Colon (tissue), 2 donors: ENCODE results near the gene KCNK4.

Experiments used
- FAIRE-seq: peaks from 2 replicates; lab custom pipeline; 2012; peaks lifted over from hg19 to GRCh38; lab: Jason Lieb, UNC
- donor health status: control.
- donor health status: control.

KCNK4 gene

DNA sequence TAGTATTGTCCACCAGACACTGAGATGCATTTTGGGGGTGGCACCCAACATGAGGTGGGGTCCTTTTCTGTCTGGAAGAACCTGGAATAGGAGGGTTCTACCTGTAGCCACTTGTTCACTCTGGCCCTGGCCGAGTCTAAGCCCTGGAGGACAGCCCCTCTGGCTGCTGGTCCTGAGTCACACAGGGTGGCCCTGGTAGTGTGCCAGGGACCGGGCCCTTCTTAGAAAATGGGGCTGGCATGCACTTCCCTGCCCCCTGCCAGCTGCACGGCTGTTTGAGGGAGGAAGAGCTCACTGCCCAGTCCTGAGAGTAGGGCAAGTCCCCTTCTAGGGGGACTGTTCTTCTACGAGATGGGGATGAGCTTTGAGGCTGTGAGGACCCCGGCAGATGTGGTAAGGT is 37.6 kb upstream of the KCNK4 start:
- no peak for FAIRE-seq

DNA sequence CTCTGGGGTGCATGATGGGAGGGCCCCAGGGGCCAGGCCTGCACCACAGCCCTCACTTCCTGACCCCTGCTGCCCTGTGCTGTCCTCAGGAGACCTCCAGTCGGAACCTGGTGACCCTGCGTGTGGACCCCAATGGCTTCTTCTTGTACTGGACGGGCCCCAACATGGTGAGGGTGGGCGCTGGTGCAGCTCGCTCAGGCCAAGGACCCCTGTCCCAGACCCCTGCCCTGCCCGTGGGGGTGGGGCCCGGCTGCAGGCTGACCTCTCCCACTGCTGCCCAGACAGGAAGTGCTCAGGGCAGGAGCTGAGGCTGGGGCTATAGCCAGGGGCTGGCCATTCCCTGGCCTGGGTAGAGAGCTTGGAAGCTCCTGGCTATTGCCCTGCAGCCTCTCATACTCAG is 36.8 kb upstream of the KCNK4 start:
- FAIRE-seq, result no peak

DNA sequence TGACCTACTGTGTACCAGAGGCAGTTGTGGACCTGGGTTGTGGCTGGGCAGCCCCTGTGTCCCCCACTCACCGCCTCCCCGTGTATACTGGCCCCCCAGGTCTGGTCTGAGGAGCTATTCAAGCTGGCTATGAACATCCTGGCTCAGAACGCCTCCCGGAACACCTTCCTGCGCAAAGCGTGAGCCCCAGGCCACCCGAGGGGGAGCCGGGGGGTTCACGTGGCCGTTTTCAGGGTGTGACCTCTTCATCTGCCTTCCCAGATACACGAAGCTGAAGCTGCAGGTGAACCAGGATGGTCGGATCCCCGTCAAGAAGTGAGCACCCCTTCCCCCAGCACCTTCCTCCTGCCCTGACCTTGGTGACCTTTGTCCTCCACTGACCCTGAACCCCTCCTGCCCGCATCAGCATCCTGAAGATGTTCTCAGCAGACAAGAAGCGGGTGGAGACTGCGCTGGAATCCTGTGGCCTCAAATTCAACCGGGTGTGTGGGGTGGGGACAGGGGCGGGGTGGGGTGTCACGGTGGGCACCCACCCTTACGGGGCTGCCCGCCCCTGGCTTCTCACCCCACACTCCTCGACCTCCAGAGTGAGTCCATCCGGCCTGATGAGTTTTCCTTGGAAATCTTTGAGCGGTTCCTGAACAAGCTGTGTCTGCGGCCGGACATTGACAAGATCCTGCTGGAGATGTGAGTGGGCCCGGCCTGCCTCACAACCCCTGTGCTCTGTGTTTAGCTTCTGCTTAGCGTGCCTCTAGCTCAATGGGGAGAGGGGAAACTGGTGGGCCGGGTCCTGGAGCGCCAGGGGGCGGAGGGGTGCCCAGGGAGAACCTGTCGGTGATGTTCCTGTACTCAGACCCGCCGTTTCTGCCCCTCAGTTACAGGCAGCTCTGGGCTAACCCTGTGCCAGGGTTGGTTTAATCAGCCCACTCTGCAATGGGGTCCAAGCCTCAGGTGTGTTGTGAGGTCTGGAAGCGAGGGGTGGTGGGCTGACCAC is 35.7 kb upstream of the KCNK4 start:
- no peak for FAIRE-seq

DNA sequence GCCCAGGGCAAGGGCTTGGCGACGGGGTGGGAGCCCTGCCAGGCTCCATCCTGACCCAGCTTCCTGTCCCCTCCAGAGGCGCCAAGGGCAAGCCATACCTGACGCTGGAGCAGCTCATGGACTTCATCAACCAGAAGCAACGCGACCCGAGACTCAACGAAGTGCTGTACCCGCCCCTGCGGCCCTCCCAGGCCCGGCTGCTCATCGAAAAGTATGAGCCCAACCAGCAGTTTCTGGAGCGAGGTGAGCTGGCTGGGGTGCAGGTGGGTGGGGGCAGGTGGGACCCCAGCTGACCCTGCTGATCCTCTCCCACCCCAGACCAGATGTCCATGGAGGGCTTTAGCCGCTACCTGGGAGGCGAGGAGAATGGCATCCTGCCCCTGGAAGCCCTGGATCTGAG is 34.8 kb upstream of the KCNK4 start:
- FAIRE-seq, result no peak

DNA sequence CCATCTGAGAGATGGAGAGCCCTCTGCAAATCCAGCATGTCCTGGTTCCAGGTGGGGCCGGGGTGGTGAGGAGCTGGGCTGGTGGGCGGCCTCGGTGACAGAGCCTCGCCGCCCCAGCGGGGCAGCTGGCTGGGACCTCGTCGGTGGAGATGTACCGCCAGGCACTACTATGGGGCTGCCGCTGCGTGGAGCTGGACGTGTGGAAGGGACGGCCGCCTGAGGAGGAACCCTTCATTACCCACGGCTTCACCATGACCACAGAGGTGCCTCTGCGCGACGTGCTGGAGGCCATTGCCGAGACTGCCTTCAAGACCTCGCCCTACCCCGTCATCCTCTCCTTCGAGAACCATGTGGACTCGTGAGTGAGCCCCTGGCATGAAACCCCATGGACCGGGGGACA is 32.7 kb upstream of the KCNK4 start:
- no peak for FAIRE-seq

DNA sequence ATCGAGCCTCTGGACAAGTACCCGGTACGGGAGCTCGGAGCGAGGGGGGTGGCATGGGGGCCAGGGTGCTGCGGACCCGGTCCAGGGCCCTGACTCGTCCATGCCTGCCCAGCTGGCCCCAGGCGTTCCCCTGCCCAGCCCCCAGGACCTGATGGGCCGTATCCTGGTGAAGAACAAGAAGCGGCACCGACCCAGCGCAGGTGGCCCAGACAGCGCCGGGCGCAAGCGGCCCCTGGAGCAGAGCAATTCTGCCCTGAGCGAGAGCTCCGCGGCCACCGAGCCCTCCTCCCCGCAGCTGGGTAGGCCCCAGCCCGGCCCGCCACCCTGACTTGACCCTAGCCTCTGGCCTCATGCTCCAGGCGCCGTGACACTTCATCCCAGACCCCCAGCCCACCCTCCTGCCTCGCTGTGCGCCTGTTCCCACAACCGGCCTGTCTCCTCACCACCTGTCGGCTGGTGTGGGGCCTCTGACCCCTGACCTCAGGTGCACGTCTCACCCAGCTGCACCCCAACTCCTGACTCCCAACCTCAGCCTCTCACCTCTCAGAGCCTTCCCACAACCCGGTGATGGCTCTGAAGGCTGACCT is 32.1 kb upstream of the KCNK4 start:
- FAIRE-seq, result no peak

DNA sequence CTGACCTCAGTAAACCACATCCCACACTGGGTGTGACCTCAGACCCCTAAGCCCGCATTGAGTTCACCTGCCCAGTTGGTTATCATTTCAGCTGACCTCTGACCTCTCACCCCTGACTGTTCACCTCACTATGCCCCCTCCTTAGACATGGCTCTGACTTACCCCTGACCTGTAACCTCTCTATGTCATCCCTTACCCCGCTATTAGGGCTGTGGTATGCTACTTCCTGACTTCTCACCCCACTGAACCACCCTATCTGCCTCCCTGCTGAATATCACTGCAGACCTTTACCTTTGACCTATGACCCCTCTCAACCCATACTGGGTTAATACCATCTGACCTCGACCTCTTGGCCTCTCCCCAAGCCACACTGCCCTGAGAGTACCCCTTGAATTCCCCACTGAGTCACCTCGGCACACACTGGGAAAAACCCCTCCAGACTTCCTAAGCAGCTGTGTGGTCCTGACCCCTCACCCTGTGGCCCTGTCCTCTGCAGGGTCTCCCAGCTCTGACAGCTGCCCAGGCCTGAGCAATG is 31.5 kb upstream of the KCNK4 start:
- FAIRE-seq, result no peak

DNA sequence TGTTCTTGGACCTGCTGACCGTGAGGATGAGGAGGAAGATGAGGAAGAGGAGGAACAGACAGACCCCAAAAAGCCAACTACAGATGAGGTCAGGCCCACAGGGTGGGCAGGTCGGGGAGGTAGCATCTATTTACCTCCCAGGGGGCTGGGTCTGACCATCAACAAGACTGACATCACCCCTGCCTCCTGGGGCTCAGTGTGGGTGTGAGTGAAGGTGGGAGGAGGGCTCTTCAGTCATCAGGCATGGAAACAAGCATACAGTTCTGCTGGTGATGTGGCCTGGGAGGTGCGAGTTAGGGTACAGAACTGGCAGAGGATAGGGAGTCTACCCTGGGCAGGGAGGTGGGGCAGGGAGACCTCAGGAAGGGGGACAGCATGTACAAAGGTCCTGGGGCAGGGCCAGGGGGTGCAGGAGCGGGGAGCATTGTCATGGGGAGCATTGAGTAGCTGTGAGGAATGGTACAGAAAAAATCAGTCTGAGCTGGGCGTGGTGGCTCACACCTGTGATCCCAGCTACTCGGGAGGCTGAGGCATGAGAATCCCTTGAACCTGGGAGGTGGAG is 30.9 kb upstream of the KCNK4 start:
- FAIRE-seq, result no peak

DNA sequence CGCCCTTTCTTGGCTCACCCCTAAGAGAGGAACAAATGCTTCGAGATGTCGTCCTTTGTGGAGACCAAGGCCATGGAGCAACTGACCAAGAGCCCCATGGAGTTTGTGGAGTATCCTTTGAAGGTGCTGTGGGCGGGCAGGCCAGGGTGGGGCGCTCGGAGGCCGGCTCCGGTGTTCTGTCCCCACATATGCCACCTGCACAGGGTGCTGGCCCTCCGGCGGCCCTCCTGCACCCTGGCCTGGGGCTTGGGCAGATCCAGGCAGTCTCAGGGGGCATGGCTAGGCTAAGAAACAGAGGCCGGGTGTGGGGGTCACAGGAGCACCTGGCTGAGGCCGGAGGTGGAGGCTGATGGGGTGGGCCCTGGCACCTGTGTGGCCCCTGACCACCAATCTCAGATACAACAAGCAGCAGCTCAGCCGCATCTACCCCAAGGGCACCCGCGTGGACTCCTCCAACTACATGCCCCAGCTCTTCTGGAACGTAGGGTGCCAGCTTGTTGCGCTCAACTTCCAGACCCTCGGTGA is 29.5 kb upstream of the KCNK4 start:
- FAIRE-seq, result no peak

DNA sequence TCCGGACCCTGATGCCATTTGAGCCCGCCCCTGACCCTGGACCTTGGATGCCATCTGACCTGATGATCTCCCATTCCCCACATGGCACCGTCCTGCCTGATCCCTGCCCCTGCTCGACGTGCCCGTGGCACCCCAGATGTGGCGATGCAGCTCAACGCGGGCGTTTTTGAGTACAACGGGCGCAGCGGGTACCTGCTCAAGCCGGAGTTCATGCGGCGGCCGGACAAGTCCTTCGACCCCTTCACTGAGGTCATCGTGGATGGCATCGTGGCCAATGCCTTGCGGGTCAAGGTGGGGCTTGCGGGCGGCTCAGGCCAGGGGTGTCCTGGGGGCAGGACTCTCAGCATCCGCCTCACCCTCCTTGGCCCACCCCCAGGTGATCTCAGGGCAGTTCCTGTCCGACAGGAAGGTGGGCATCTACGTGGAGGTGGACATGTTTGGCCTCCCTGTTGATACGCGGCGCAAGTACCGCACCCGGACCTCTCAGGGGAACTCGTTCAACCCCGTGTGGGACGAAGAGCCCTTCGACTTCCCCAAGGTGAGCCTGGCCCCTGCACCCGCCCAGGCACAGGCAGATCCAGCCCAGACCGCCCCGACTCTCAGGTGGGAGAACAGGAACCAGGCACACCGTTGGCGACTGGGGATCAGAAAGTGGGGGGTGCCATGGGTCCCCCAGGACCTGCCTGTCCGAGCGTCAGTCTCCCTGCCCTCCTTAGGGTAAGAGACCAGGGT is 28.7 kb upstream of the KCNK4 start:
- FAIRE-seq, result no peak

DNA sequence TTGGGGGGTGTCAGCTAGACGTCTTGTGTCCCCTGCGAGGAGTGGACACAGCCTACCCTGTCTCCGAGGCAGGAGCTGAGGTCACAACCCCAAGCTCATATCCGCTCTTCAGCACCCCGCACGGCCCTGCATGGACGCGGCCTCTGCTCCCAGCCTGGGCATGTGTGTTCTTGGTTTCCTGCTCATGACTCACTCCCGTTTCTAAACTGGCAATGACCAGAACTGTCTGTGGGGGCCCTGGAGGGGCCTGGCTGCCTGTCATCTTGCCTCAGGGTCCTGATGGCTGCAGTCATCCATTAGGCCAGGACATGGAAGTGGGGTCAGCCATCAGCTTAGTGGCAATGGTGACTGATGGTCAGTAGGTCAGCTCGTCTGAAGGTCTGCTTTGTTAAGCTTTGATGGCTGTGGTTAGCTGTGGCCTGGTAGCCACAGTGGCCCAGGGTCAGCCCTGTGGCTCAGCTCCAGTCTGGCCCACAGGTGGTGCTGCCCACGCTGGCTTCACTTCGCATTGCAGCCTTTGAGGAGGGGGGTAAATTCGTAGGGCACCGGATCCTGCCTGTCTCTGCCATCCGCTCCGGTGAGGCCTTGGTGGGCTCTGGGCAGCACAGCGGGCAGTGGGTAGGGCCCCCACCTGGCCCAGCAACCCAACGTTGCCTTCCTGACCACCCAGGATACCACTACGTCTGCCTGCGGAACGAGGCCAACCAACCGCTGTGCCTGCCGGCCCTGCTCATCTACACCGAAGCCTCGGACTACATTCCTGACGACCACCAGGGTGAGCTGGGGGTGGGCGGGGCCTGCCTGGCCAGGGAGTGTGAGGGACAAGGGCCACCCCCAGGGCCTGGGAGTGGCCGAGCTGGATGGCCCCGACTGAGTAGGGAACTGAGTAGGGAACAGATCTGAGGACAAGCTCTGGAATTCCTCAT is 27.8 kb upstream of the KCNK4 start:
- FAIRE-seq, result no peak

DNA sequence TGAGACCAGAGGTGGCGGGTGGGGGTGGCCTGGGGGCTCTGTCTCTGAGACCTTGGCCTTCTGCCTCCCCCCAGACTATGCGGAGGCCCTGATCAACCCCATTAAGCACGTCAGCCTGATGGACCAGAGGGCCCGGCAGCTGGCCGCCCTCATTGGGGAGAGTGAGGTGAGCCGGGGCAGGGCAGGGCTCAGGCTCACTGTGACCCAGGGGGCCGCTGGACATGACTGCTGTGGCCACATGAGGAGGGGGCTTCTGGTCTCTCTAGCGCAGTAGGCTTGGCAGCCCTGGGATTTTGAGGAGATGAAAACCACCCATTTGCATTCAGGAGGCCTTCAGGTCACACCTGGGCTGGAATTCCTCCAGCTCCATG is 27.2 kb upstream of the KCNK4 start:
- no peak for FAIRE-seq

DNA sequence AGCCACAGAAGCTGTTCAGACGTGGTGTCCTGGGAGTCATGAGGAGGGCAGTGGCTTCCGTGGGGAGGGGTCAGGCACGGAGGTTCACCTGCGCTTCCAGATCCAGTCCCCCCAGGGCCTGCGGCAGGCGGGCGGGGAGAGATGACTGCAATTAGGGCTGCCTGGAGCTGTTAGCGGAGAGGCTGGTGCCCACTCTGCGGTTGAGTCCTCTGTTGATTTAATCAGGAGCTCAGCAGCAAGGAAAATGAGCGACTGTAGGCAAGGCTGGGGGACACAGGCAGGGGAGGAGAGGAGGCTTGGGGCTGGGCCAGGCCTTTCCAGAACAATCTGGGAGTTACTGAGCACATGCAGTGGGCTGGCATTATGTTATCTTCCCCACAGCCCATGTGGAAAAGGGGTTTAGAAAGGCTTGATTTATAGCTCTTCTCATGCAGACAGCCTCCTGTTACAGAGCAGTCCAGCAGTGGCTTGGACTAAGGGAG is 26.7 kb upstream of the KCNK4 start:
- no peak for FAIRE-seq

DNA sequence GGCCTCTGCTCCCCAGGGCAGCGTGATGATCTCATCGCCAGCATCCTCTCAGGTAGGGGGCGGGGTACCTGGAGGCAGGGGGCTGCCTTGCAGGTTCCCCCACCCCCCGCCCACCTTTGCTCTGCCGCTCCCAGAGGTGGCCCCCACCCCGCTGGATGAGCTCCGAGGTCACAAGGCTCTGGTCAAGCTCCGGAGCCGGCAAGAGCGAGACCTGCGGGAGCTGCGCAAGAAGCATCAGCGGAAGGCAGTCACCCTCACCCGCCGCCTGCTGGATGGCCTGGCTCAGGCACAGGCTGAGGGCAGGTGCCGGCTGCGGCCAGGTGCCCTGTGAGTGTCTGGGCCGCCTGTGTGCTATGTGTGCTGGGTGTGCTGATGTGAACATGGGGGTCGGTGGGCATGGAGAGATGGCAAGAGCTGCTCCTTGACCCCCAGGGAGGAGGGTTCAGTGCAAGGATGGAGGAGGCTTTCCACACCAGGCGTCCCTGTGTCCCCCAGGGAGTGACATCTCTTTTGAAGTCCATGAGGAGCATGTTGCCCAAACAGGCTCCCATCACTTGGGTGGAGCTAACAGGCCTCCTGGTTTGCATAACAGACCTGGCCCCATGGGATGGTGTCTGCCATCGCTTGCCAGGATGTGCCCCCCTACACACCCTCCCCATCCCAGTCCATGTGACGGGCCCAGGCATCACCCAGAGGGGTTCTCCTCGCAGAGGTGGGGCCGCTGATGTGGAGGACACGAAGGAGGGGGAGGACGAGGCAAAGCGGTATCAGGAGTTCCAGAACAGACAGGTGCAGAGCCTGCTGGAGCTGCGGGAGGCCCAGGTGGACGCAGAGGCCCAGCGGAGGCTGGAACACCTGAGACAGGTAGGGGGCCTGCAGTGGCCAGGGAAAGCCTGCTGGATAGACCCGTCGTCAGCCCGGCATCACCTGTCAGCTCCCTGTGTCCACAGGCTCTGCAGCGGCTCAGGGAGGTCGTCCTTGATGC is 25.6 kb upstream of the KCNK4 start:
- FAIRE-seq, result no peak

DNA sequence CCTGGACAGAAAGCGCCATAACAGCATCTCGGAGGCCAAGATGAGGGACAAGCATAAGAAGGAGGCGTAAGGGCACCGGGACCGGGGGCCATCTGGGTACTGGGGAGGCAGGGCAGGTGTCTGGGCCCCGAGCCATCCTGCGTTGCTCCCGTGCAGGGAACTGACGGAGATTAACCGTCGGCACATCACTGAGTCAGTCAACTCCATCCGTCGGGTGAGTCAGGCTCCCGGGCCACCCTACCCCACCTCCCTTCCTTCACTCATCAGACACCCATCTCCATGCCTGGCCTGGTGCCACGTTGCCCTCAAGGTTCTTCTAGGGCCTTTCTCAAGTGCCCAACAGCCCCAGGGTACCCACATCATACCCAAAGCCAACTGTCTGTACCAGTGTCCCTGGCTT is 24.8 kb upstream of the KCNK4 start:
- no peak for FAIRE-seq

DNA sequence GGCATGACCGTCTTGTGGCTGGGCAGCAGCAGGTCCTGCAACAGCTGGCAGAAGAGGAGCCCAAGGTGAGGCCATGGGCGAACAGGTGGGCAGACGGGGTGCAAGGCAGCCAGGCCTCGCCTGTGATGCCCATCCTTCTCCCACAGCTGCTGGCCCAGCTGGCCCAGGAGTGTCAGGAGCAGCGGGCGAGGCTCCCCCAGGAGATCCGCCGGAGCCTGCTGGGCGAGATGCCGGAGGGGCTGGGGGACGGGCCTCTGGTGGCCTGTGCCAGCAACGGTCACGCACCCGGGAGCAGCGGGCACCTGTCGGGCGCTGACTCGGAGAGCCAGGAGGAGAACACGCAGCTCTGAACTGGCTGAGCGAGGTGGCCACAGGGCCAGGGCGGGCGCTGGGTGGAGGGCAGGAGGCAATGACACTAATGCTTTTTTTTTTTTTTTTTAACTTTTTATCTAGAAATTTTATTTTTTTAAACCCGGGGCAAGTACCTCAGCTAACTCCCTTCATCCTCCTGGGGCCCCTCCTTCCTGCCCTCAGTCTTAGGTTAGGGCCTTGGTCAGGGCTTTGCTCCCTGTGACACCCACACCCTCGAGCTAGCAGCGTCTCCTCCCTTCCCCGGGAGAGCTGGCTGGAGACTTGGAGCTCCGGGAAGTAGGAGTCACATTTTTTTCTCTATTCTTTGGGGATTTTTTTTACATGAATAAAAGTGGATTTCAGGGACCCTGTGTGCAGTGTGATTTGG is 23.7 kb upstream of the KCNK4 start:
- FAIRE-seq, result no peak

DNA sequence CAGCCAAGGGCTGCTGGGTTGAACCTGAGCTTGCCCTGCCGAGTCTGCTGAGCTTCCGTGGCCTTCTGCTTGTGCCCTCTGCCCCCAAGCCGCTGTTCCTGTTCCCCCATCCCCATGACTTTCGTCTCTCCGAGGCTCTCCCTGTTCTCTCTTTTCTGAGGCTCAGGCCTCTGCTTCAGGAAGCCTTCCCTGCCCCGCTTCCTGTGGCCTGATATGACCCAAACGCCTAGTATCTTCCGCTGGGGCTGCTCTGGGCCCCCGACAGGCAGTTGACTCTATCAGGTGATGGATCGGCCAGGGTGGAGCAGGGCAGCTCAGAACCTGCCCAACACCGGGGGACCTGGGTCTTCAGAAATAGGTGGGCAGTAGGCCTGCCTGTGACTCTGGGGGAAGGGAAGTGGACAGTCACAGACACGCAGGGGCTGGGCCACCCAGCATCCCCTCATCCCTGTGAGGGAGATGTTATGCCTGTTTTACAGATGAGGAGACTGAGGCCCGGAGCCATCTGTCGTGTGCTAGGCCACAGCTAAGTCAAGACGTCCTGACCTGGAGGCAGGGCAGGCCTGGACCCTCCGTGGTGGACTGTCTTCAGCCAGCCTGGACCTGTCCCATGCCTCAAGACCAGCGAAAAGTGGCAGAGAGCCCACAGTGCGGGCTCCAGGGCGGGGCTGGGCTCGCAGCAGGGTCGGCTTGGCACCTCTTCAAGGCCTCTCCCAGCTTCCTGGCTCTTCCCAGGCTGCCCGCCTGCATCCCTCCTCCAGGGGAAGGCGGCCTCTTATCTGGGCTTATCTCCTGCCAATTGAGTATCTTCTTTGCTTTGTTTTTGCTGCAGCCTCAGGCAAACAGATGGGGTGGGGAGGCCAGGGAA is 22.8 kb upstream of the KCNK4 start:
- no peak for FAIRE-seq
